Measurements from ENCODE around the gene SLAMF9.

Gene SLAMF9

DNA sequence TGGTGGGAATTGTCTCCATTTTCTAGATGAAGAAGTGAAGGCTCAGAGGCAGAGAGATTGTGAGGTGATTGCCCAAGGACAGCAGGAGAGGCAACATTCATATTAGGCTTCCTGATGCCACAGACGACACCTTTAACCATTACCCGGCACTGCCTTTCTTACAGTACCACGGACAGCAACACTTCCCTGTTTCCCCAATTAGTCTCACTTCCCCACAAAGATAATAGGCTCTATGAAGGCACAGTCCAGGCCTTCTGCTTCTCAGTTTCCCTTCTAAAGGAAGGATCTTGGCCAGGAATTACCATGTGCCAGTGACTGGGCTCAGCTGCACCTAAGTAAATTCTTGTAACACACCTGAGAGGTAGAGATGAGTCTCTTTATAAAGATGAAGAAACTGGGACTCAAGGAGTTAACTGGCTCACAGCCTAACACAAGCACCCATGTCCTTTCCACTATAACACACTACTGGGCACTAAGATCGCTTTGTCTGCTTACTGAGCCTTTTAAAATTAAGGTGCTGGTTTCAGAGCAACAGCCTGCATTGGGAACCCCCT lies 18.2 kb downstream of the SLAMF9 start:
- H3K4me3 ChIP-seq (ENCODE audit: low read depth, low read length), result no peak overlapping the region
- TF ChIP-seq, protein P1, sequence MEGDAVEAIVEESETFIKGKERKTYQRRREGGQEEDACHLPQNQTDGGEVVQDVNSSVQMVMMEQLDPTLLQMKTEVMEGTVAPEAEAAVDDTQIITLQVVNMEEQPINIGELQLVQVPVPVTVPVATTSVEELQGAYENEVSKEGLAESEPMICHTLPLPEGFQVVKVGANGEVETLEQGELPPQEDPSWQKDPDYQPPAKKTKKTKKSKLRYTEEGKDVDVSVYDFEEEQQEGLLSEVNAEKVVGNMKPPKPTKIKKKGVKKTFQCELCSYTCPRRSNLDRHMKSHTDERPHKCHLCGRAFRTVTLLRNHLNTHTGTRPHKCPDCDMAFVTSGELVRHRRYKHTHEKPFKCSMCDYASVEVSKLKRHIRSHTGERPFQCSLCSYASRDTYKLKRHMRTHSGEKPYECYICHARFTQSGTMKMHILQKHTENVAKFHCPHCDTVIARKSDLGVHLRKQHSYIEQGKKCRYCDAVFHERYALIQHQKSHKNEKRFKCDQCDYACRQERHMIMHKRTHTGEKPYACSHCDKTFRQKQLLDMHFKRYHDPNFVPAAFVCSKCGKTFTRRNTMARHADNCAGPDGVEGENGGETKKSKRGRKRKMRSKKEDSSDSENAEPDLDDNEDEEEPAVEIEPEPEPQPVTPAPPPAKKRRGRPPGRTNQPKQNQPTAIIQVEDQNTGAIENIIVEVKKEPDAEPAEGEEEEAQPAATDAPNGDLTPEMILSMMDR (IDR thresholded peaks at IDR 0.05; ENCODE audit: low read depth, low read length, missing control alignments), result no peak
- DNase-seq (ENCODE audit: low read depth), result no peak

DNA sequence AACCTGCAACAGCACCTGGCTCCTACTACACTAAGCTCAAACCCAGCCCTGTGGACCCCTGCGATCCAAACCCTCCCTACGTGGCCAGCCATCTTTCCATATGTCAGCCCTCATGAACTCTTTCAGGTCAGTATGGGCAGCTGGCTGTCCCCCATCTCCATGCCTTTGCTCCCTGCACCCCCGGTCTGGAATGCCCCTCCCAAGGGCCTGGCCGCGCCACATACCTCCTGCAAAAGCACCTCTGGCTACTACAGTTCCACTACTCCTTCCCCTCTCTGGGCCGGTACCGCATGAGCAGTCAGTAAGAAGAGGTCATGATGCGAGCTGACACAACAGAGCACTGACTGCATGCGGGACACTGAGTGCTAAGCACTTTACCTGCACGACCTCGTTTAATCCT lies 18.7 kb downstream of the SLAMF9 start:
- TF ChIP-seq, protein P1 (IDR thresholded peaks at IDR 0.05; ENCODE audit: low read depth, low read length, missing control alignments), result no peak
- no peak overlapping the region for H3K4me3 ChIP-seq (ENCODE audit: low read depth, low read length)

DNA sequence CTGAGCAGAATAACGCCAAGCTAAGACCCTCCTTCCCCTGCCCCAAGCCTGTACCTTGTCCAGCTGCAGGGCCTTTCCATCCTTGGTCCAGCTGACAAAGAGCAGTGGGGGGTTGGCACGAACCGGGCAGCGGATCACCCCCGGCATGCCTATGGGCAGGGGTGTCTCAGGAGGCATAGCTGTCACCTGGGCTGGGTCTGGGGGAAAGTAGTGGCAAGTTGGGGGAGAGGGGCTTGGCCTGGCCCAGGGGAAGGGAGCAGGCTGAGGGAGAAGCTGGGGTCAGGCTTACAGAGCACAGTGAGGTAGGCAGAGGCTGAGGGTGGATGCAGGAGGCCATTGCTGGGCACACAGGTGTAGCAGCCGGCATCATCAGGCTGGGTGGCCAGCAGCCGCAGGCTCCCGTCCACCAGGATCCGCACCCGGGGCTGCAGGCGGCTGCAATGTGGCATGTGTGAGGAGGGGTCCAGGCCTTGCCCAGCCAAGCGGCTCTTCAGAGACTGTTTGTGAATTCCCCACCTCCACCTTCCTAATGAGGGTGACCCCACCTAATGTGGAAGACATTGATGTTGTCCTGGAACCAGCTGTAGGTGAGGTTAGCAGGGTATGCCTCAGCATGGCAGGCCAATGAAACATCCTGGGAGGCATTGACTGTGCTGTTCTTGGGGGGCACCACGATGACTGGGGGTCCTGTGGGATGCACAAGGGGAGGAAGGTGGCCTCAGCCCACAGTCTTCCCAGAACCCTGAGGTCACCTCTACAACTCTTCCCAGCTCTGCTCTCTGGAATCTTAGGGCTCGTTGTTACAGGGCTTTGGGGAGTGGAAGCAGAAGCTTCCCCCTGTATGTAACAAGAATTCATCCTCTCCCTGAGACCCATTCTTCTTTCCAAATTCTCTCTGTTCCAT lies 19.6 kb downstream of the SLAMF9 start:
- H3K4me3 ChIP-seq (ENCODE audit: low read depth, low read length), result no peak overlapping the region
- TF ChIP-seq, protein P1 (IDR thresholded peaks at IDR 0.05; ENCODE audit: low read depth, low read length, missing control alignments), result no peak
- DNase-seq (ENCODE audit: low read depth), result no peak

More for the DNA sequence above, 18.7 kb downstream of the SLAMF9 start:
- DNase-seq (ENCODE audit: low read depth), result no peak

DNA sequence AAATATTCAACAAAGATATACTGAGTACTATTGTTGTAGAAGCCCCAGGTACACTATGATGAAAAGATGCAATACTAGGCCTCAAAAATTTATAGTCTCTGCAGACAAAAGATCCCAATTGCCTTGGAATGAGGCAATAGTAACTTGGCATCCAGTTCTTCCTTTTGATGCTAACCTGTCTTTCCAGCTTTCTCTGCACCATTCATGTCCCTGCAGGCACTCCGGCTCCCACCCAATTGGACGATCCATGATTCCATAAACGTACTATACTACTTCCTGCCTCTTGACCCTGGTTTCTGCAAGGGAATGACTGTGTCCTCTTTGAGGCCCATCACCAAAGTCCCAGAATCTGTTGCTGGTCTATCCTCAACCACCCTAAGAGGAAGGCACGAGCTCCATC lies 20.7 kb downstream of the SLAMF9 start:
- TF ChIP-seq, protein P1 (IDR thresholded peaks at IDR 0.05; ENCODE audit: low read depth, low read length, missing control alignments), result no peak
- H3K4me3 ChIP-seq (ENCODE audit: low read depth, low read length), result no peak overlapping the region
- DNase-seq (ENCODE audit: low read depth), result no peak

DNA sequence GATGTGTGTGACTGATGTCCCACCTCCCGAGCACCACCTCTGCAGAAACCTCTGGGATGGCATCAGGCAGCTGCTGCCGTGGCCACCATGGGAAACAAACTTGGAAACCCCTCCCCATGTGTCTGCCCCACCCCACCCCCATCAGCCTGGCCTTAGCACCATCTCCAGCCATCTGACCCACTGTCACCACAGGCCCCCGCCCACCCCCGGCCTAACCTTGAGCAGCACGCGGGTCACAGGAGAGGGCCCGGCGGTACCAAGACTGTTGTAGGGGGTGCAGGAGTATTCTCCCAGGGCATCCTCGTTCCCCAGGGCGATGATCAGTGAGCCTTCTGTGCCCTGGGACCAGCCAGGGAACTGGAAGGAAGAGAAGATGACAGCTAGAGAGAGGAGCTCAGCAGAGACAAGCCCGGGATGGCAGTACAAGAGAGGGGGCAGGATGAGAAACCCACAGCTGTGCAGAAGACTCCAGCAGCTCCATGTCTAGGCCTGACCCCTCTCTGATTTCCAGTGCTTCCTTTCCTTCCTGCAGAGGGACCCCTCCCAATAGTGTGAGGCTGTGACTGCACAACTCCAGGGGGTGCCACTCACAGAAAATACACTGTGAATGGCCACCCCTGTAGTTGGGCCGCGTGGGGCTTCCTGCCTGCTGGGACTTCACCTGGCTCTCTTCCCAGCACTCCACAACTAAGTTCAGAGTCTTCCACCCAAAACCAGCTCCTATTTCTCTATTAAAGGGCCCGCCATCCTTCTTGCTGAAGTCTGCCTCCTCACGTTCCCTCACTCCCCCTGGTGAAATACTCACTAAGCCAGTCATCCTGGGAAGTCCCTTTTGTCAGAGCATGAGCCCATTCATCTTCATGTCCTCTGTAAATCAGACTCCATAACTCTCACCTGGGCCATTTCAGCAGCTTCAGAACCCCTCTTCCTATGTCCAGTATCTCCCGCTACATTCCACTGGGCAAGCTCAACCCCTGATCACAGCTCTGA lies 21.4 kb downstream of the SLAMF9 start:
- H3K4me3 ChIP-seq (ENCODE audit: low read depth, low read length), result no peak overlapping the region
- TF ChIP-seq, protein P1 (IDR thresholded peaks at IDR 0.05; ENCODE audit: low read depth, low read length, missing control alignments), result no peak
- DNase-seq (ENCODE audit: low read depth), result no peak

DNA sequence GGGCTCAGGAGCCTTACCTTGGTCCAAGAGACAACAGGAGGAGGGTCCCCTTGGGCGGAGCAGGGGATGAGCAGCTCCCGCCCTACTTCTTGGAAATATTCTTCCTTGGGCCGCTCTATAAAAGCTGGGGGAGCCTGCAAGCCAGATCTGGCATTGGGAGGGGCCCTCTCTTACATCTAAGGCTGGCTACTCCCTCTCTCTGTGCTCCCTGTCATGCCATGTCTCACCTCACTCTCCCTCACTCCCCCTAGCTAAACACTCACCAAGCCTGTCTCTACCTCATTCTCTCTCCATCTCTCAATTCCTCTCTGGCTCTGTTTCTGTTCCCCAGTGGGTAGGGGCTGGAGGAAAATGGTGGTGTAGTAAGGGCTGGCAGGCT lies 22.3 kb downstream of the SLAMF9 start:
- TF ChIP-seq, protein P1 (IDR thresholded peaks at IDR 0.05; ENCODE audit: low read depth, low read length, missing control alignments), result no peak
- no peak for DNase-seq (ENCODE audit: low read depth)
- no peak overlapping the region for H3K4me3 ChIP-seq (ENCODE audit: low read depth, low read length)

Measured in GM12864 (cell line).